ENCODE measurements around the gene KIF12.

KIF12 gene

GRCh38 chr9:114141553-114142402 lies 42.7 kb upstream of the KIF12 start:
- peaks cover 10% of the 10 kb centered on the region for H3K27me3 ChIP-seq (ENCODE audit: insufficient read depth, low read length, poor library complexity)
- no peak overlapping the region for H3K27ac ChIP-seq (ENCODE audit: low read length)
- no peaks in the 10 kb centered on the region for H3K4me1 ChIP-seq (ENCODE audit: insufficient read depth, low read length)
- TF ChIP-seq, protein P1, sequence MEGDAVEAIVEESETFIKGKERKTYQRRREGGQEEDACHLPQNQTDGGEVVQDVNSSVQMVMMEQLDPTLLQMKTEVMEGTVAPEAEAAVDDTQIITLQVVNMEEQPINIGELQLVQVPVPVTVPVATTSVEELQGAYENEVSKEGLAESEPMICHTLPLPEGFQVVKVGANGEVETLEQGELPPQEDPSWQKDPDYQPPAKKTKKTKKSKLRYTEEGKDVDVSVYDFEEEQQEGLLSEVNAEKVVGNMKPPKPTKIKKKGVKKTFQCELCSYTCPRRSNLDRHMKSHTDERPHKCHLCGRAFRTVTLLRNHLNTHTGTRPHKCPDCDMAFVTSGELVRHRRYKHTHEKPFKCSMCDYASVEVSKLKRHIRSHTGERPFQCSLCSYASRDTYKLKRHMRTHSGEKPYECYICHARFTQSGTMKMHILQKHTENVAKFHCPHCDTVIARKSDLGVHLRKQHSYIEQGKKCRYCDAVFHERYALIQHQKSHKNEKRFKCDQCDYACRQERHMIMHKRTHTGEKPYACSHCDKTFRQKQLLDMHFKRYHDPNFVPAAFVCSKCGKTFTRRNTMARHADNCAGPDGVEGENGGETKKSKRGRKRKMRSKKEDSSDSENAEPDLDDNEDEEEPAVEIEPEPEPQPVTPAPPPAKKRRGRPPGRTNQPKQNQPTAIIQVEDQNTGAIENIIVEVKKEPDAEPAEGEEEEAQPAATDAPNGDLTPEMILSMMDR (IDR thresholded peaks at IDR 0.05; ENCODE audit: borderline replicate concordance, extremely low read depth, low read length, poor library complexity, severe bottlenecking): no peak
- no peak for TF ChIP-seq EZH2 (IDR thresholded peaks at IDR 0.05; ENCODE audit: borderline replicate concordance, low read depth, low read length, severe bottlenecking)
- no peak overlapping the region for H3K9ac ChIP-seq (ENCODE audit: low read depth, low read length)
- ATAC-seq (ENCODE audit: insufficient read depth, low read depth) (no peak), DNase-seq (no peak)
- H3K9me3 ChIP-seq (ENCODE audit: insufficient read depth, low read length, severe bottlenecking): no peaks in the 10 kb centered on the region
- H3K79me2 ChIP-seq (ENCODE audit: insufficient read depth, low read length): no peaks in the 10 kb centered on the region
- H3K4me3 ChIP-seq (ENCODE audit: low read depth in 1 of 2, low read length in 2 of 2): no peak overlapping the region
- H3K4me2 ChIP-seq (ENCODE audit: insufficient read depth, low read length): no peak overlapping the region
- H2AFZ ChIP-seq (ENCODE audit: low read depth, low read length): no peak overlapping the region
- no peaks in the 10 kb centered on the region for H3K36me3 ChIP-seq (ENCODE audit: insufficient read depth, low read length)
- no peaks in the 10 kb centered on the region for H4K20me1 ChIP-seq (ENCODE audit: insufficient read depth, low read length)

DNA sequence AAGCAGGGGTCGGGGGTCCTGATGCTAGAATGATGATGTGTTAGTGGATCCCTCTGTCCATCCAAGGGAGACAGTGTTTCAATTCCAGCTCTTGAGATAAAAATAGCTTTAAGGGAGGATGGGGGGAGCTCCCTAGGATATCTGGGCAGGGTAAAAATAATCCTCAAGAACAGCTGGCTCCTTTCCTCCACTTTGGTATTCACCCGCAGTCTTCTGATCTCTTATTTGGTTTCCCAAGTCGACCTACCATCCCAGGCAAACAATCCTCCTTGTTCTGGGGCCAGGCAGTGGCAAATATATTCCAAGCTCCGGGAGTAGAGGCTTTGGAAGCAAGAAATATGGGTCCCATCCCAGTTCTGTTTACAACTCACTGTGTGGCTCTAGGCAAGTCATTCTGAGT lies 41.8 kb upstream of the KIF12 start:
- TF ChIP-seq EZH2 (IDR thresholded peaks at IDR 0.05; ENCODE audit: borderline replicate concordance, low read depth, low read length, severe bottlenecking): no peak
- TF ChIP-seq, protein P1 (IDR thresholded peaks at IDR 0.05; ENCODE audit: borderline replicate concordance, extremely low read depth, low read length, poor library complexity, severe bottlenecking): no peak
- H2AFZ ChIP-seq (ENCODE audit: low read depth, low read length): no peak overlapping the region
- no peaks in the 10 kb centered on the region for H3K36me3 ChIP-seq (ENCODE audit: insufficient read depth, low read length)
- no peak overlapping the region for H3K27ac ChIP-seq (ENCODE audit: low read length)
- no peak overlapping the region for H3K9ac ChIP-seq (ENCODE audit: low read depth, low read length)
- peaks cover 10% of the 10 kb centered on the region for H3K27me3 ChIP-seq (ENCODE audit: insufficient read depth, low read length, poor library complexity)
- no peak overlapping the region for H3K4me2 ChIP-seq (ENCODE audit: insufficient read depth, low read length)
- H3K4me3 ChIP-seq (ENCODE audit: low read depth in 1 of 2, low read length in 2 of 2): no peak overlapping the region
- H3K79me2 ChIP-seq (ENCODE audit: insufficient read depth, low read length): no peaks in the 10 kb centered on the region
- DNase-seq (no peak), ATAC-seq (ENCODE audit: insufficient read depth, low read depth) (no peak)
- H3K4me1 ChIP-seq (ENCODE audit: insufficient read depth, low read length): no peaks in the 10 kb centered on the region
- H3K9me3 ChIP-seq (ENCODE audit: insufficient read depth, low read length, severe bottlenecking): no peaks in the 10 kb centered on the region
- no peaks in the 10 kb centered on the region for H4K20me1 ChIP-seq (ENCODE audit: insufficient read depth, low read length)

DNA sequence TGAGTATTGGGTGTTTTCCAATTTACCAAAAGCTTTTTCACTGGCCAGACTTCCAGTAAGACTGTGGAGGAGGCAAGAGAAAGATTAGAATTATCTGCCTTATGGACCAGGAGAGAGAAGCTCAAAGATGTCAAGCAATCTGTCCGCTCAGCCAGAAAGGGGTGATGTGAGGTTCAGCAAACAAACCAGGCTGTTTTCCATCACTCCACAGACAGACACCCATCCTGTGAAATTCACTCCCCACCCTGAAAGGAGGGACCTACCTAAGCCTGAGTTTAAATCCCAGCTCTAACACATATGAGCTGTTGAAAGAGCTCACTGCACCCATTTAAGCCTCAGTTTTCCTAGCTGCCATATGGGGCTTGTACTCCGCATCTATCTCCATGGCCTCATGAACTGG lies 41.3 kb upstream of the KIF12 start:
- H3K4me1 ChIP-seq (ENCODE audit: insufficient read depth, low read length): no peaks in the 10 kb centered on the region
- H3K9me3 ChIP-seq (ENCODE audit: insufficient read depth, low read length, severe bottlenecking): no peaks in the 10 kb centered on the region
- DNase-seq (no peak), ATAC-seq (ENCODE audit: insufficient read depth, low read depth) (no peak)
- H3K4me2 ChIP-seq (ENCODE audit: insufficient read depth, low read length): no peak overlapping the region
- no peaks in the 10 kb centered on the region for H3K36me3 ChIP-seq (ENCODE audit: insufficient read depth, low read length)
- no peak overlapping the region for H2AFZ ChIP-seq (ENCODE audit: low read depth, low read length)
- H3K79me2 ChIP-seq (ENCODE audit: insufficient read depth, low read length): no peaks in the 10 kb centered on the region
- H4K20me1 ChIP-seq (ENCODE audit: insufficient read depth, low read length): no peaks in the 10 kb centered on the region
- H3K27ac ChIP-seq (ENCODE audit: low read length): no peak overlapping the region
- H3K9ac ChIP-seq (ENCODE audit: low read depth, low read length): no peak overlapping the region
- TF ChIP-seq EZH2 (IDR thresholded peaks at IDR 0.05; ENCODE audit: borderline replicate concordance, low read depth, low read length, severe bottlenecking): no peak
- TF ChIP-seq, protein P1 (IDR thresholded peaks at IDR 0.05; ENCODE audit: borderline replicate concordance, extremely low read depth, low read length, poor library complexity, severe bottlenecking): no peak
- no peak overlapping the region for H3K4me3 ChIP-seq (ENCODE audit: low read depth in 1 of 2, low read length in 2 of 2)
- H3K27me3 ChIP-seq (ENCODE audit: insufficient read depth, low read length, poor library complexity): peaks cover 10% of the 10 kb centered on the region
